ENCODE data around the gene CDHR2. TPM values are rescaled to one million over a fixed set of nuclear protein-coding genes. Genes with fewer than 3 reads are reported as not detected.

Gene CDHR2
- total and polyA plus RNA-seq, 2 of the 13 experiments (the other 11 are each of a cell fraction or from before 2014, with no cell fraction given) = 17.9 to 20.9 TPM

- no peak for TF ChIP-seq STAT5B (CRISPR knock-in tag; IDR thresholded peaks at IDR 0.05)
- TF ChIP-seq PRPF4 (IDR thresholded peaks at IDR 0.05; ENCODE audit: low read depth, low read length, poor library complexity, severe bottlenecking) = no peak
- no peak for TF ChIP-seq KLF12 (CRISPR knock-in tag; IDR thresholded peaks at IDR 0.05; ENCODE audit: borderline replicate concordance)
- no peak for TF ChIP-seq SMARCE1 (IDR thresholded peaks at IDR 0.05; ENCODE audit: borderline replicate concordance)
- no peak for TF ChIP-seq TFDP2 (CRISPR knock-in tag; IDR thresholded peaks at IDR 0.05)
- TF ChIP-seq ZNF224 (CRISPR knock-in tag; IDR thresholded peaks at IDR 0.05) = no peak
- no peak for TF ChIP-seq SRY (CRISPR knock-in tag; IDR thresholded peaks at IDR 0.05)
- TF ChIP-seq PREB (CRISPR knock-in tag; IDR thresholded peaks at IDR 0.05) = no peak
- TF ChIP-seq NFIC (IDR thresholded peaks at IDR 0.05; ENCODE audit: low read length) = no peak
- TF ChIP-seq, protein P1, sequence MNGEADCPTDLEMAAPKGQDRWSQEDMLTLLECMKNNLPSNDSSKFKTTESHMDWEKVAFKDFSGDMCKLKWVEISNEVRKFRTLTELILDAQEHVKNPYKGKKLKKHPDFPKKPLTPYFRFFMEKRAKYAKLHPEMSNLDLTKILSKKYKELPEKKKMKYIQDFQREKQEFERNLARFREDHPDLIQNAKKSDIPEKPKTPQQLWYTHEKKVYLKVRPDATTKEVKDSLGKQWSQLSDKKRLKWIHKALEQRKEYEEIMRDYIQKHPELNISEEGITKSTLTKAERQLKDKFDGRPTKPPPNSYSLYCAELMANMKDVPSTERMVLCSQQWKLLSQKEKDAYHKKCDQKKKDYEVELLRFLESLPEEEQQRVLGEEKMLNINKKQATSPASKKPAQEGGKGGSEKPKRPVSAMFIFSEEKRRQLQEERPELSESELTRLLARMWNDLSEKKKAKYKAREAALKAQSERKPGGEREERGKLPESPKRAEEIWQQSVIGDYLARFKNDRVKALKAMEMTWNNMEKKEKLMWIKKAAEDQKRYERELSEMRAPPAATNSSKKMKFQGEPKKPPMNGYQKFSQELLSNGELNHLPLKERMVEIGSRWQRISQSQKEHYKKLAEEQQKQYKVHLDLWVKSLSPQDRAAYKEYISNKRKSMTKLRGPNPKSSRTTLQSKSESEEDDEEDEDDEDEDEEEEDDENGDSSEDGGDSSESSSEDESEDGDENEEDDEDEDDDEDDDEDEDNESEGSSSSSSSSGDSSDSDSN (CRISPR knock-in tag; IDR thresholded peaks at IDR 0.05) = peak; percentile 20; the same call in 1 of the 2 replicates
- TF ChIP-seq THRA (CRISPR knock-in tag; IDR thresholded peaks at IDR 0.05; ENCODE audit: borderline replicate concordance) = no peak
- TF ChIP-seq HHEX (CRISPR knock-in tag; IDR thresholded peaks at IDR 0.05) = no peak
- no peak for TF ChIP-seq GLI4 (CRISPR knock-in tag; IDR thresholded peaks at IDR 0.05; ENCODE audit: borderline replicate concordance)
- TF ChIP-seq, protein P2, sequence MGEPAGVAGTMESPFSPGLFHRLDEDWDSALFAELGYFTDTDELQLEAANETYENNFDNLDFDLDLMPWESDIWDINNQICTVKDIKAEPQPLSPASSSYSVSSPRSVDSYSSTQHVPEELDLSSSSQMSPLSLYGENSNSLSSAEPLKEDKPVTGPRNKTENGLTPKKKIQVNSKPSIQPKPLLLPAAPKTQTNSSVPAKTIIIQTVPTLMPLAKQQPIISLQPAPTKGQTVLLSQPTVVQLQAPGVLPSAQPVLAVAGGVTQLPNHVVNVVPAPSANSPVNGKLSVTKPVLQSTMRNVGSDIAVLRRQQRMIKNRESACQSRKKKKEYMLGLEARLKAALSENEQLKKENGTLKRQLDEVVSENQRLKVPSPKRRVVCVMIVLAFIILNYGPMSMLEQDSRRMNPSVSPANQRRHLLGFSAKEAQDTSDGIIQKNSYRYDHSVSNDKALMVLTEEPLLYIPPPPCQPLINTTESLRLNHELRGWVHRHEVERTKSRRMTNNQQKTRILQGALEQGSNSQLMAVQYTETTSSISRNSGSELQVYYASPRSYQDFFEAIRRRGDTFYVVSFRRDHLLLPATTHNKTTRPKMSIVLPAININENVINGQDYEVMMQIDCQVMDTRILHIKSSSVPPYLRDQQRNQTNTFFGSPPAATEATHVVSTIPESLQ (CRISPR knock-in tag; conservative IDR thresholded peaks at IDR 0.05) = no peak
- TF ChIP-seq ELF4 (CRISPR knock-in tag; IDR thresholded peaks at IDR 0.05; ENCODE audit: borderline replicate concordance) = no peak
- TF ChIP-seq, protein P3, sequence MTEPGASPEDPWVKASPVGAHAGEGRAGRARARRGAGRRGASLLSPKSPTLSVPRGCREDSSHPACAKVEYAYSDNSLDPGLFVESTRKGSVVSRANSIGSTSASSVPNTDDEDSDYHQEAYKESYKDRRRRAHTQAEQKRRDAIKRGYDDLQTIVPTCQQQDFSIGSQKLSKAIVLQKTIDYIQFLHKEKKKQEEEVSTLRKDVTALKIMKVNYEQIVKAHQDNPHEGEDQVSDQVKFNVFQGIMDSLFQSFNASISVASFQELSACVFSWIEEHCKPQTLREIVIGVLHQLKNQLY (CRISPR knock-in tag; IDR thresholded peaks at IDR 0.05) = no peak
- TF ChIP-seq, protein P4, sequence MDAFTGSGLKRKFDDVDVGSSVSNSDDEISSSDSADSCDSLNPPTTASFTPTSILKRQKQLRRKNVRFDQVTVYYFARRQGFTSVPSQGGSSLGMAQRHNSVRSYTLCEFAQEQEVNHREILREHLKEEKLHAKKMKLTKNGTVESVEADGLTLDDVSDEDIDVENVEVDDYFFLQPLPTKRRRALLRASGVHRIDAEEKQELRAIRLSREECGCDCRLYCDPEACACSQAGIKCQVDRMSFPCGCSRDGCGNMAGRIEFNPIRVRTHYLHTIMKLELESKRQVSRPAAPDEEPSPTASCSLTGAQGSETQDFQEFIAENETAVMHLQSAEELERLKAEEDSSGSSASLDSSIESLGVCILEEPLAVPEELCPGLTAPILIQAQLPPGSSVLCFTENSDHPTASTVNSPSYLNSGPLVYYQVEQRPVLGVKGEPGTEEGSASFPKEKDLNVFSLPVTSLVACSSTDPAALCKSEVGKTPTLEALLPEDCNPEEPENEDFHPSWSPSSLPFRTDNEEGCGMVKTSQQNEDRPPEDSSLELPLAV (CRISPR knock-in tag; conservative IDR thresholded peaks at IDR 0.05; ENCODE audit: low read depth) = no peak
- no peak for TF ChIP-seq ZC3H13 (CRISPR knock-in tag; IDR thresholded peaks at IDR 0.05)
- TF ChIP-seq ZNF484 (CRISPR knock-in tag; IDR thresholded peaks at IDR 0.05; ENCODE audit: borderline replicate concordance, low read depth) = no peak
- TF ChIP-seq ZNF598 (CRISPR knock-in tag; IDR thresholded peaks at IDR 0.05; ENCODE audit: borderline replicate concordance) = no peak
Measured at GRCh38 chr5:176547802-176548201, 1.3 kb upstream of the CDHR2 start (continued).

Measured in HepG2 (cell line).